ENCODE results near the gene SH3RF3. TPM values are rescaled to one million over a fixed set of nuclear protein-coding genes. Genes with fewer than 3 reads are reported as not detected.

SH3RF3 gene
- total RNA-seq, 1 donor from 2014 or later, result 10.8 TPM

GRCh38 chr2:109299536-109299935 is 170.5 kb downstream of the SH3RF3 start:
- intact Hi-C loops (cut with DNase I), result no loop called here
- Histone ChIP-seq H3K27ac (no peak overlapping the region), H3K4me1 (peaks cover 7% of the 10 kb centered on the region), H3K9me3 (no peaks in the 10 kb centered on the region), H3K36me3 (no peaks in the 10 kb centered on the region), H3K27me3 (no peaks in the 10 kb centered on the region), H3K4me3 (no peak overlapping the region)
- DNase-seq (ENCODE audit: extremely low spot score in 2 of 2), result no peak
- TF ChIP-seq POLR2A (IDR thresholded peaks at IDR 0.05) (no peak), CTCF (IDR thresholded peaks at IDR 0.05) (no peak), POLR2AphosphoS5 (IDR thresholded peaks at IDR 0.05; ENCODE audit: insufficient read depth in 1 of 2, low read depth in 1 of 2) (no peak)

DNA sequence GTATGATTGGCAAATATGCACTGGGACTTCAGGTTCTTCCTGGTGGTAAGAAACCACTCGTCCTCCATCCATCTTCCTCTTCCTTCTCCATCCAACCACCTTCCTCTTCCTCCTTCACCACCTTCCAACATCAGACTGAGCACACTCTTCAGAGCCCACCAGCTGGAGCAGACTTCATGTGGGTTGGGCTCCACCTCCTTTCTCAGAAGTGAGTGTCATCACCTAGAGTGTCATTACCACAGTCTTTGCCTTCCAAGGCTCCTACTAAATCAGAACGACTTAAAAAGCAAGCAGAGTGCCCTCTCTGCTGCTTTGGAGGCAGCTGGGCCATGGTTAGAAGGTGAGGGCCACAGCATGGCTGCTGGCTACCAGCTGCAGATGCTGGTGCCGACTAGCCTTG is 171.6 kb downstream of the SH3RF3 start:
- peaks cover 7% of the 10 kb centered on the region for H3K4me1 ChIP-seq
- no peak overlapping the region for H3K4me3 ChIP-seq
- DNase-seq (ENCODE audit: extremely low spot score in 2 of 2), result no peak
- H3K36me3 ChIP-seq, result no peaks in the 10 kb centered on the region
- intact Hi-C loops (cut with DNase I), result no loop called here
- no peak overlapping the region for H3K27ac ChIP-seq
- TF ChIP-seq CTCF (IDR thresholded peaks at IDR 0.05), result no peak
- no peak for TF ChIP-seq POLR2AphosphoS5 (IDR thresholded peaks at IDR 0.05; ENCODE audit: insufficient read depth in 1 of 2, low read depth in 1 of 2)
- TF ChIP-seq POLR2A (IDR thresholded peaks at IDR 0.05), result no peak
- no peaks in the 10 kb centered on the region for H3K27me3 ChIP-seq
- no peaks in the 10 kb centered on the region for H3K9me3 ChIP-seq

- DNase-seq (ENCODE audit: extremely low spot score in 2 of 2), result no peak
- peaks cover 7% of the 10 kb centered on the region for H3K4me1 ChIP-seq
- H3K9me3 ChIP-seq, result no peaks in the 10 kb centered on the region
- no peak for TF ChIP-seq POLR2A (IDR thresholded peaks at IDR 0.05)
- TF ChIP-seq POLR2AphosphoS5 (IDR thresholded peaks at IDR 0.05; ENCODE audit: insufficient read depth in 1 of 2, low read depth in 1 of 2), result no peak
- no peak for TF ChIP-seq CTCF (IDR thresholded peaks at IDR 0.05)
- intact Hi-C loops (cut with DNase I), result no loop called here
- H3K4me3 ChIP-seq, result no peak overlapping the region
- no peak overlapping the region for H3K27ac ChIP-seq
- H3K27me3 ChIP-seq, result no peaks in the 10 kb centered on the region
- H3K36me3 ChIP-seq, result no peaks in the 10 kb centered on the region
These were observed 172.7 kb downstream of the SH3RF3 start for GRCh38 chr2:109301746-109302145.

- no peaks in the 10 kb centered on the region for H3K9me3 ChIP-seq
- no peaks in the 10 kb centered on the region for H3K27me3 ChIP-seq
- no peak for DNase-seq (ENCODE audit: extremely low spot score in 2 of 2)
- no peak overlapping the region for H3K4me3 ChIP-seq
- H3K36me3 ChIP-seq, result no peaks in the 10 kb centered on the region
- peaks cover 7% of the 10 kb centered on the region for H3K4me1 ChIP-seq
- H3K27ac ChIP-seq, result no peak overlapping the region
- TF ChIP-seq CTCF (IDR thresholded peaks at IDR 0.05) (no peak), POLR2AphosphoS5 (IDR thresholded peaks at IDR 0.05; ENCODE audit: insufficient read depth in 1 of 2, low read depth in 1 of 2) (no peak), POLR2A (IDR thresholded peaks at IDR 0.05) (no peak)
- intact Hi-C loops (cut with DNase I), result no loop called here
These were observed 173.3 kb downstream of the SH3RF3 start for GRCh38 chr2:109302319-109302718.

DNA sequence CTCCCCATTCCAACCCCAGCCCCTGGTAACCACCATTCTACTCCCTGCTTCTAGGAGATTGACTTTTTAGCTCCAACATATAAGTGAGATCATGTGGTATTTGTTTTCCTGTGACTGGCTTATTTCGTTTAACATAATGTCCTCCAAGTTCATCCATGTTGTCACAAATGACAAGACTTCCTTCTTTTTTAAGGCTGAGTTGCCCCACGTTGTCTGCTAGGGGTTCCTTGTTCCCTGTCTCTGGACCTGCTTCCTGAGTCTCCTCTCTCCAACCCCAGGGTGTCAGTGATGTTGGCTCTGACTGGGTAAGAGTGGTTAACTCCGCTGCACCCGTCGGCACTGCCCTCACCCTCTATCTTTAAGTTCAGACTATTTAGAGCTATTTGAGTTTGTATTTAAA is 175.2 kb downstream of the SH3RF3 start:
- Histone ChIP-seq H3K36me3 (no peaks in the 10 kb centered on the region), H3K4me3 (no peak overlapping the region), H3K9me3 (no peaks in the 10 kb centered on the region), H3K4me1 (peaks cover 7% of the 10 kb centered on the region), H3K27me3 (no peaks in the 10 kb centered on the region), H3K27ac (no peak overlapping the region)
- TF ChIP-seq POLR2AphosphoS5 (IDR thresholded peaks at IDR 0.05; ENCODE audit: insufficient read depth in 1 of 2, low read depth in 1 of 2) (no peak), POLR2A (IDR thresholded peaks at IDR 0.05) (no peak), CTCF (IDR thresholded peaks at IDR 0.05) (no peak)
- no peak for DNase-seq (ENCODE audit: extremely low spot score in 2 of 2)
- intact Hi-C loops (cut with DNase I), result no loop called here

All from vagina (tissue), 2 donors.